A549 (cell line): Measurements from ENCODE around the gene ANO10. TPM values are rescaled to one million over a fixed set of nuclear protein-coding genes. Genes with fewer than 3 reads are reported as not detected.

ENCODE experiments used
- ATAC-seq, 2 experiments: fragments of 200-7000 bp in 1 of 2; fragments of >200 bp in 1 of 2; cut with Nextera tagmentation in 1 of 2; cut with Tn5 transposase in 1 of 2; 3 replicates each; pipeline versions ENCODE4 v1.8.0 to v1.9.1; 2018 to 2020; ENCODE audit warnings: mild to moderate bottlenecking in 1 of 2, moderate library complexity in 1 of 2
- CTCF ChIA-PET: fragments of 300-600 bp; sonication (Branson Sonifier 250); formaldehyde crosslinking; extraction: SDS; loops from one replicate; lab custom pipeline; 2021; ENCODE audit warnings: antibody characterized with exemption, inconsistent platforms; lab: Yijun Ruan, JAX
- POLR2A ChIA-PET: fragments of 350-600 bp; formaldehyde crosslinking; extraction: SDS; loops from one replicate; lab custom pipeline; 2021; ENCODE audit warnings: antibody characterized with exemption, inconsistent platforms; lab: Yijun Ruan, JAX
- DNase-seq, 2 experiments: peaks; one replicate each; pipeline versions ENCODE4 v3.0.0 to v3.0.0-alpha.2; 2011 to 2016; ENCODE audit warnings: low read depth in 1 of 2, low spot score in 1 of 2
- FAIRE-seq: peaks from 2 replicates; lab custom pipeline; 2011; peaks lifted over from hg19 to GRCh38; lab: Jason Lieb, UNC
- H3K27ac ChIP-seq, 2 experiments: fragments of >200 bp; sonication (Bioruptor Twin); formaldehyde crosslinking; 3 replicates each; pipeline ENCODE4 v1.5.1; 2016 to 2017
- H3K4me1 ChIP-seq: fragments of >200 bp; sonication (Bioruptor Twin); formaldehyde crosslinking; 3 replicates; pipeline ENCODE4 v1.6.1; 2016
- H3K4me2 ChIP-seq: fragments of >200 bp; sonication (Bioruptor Twin); formaldehyde crosslinking; 3 replicates; pipeline ENCODE4 v1.6.1; 2016
- H3K4me3 ChIP-seq: fragments of >200 bp; sonication (Bioruptor Twin); formaldehyde crosslinking; 3 replicates; pipeline ENCODE4 v1.5.1; 2016
- H3K9me3 ChIP-seq: fragments of >200 bp; sonication (Bioruptor Twin); formaldehyde crosslinking; 3 replicates; pipeline ENCODE4 v1.6.1; 2016
- BHLHE40 ChIP-seq: IDR thresholded peaks from 2 replicates; pipeline ENCODE4 v1.6.1; 2012; ENCODE audit warnings: low read depth, low read length, inconsistent platforms
- CBX8 ChIP-seq: fragments of 200-600 bp; sonication (generic); IDR thresholded peaks from 2 replicates; pipeline ENCODE4 v1.6.1; 2016
- FOSB ChIP-seq: fragments of 250-450 bp; sonication (Bioruptor Pico); IDR thresholded peaks from 2 replicates; pipeline ENCODE4 v1.5.0; 2020; ENCODE audit warnings: mild to moderate bottlenecking, moderate library complexity
- FOSL2 ChIP-seq, 2 experiments: fragments of 450-650 bp in 1 of 2; fragments of >200 bp in 1 of 2; sonication (Bioruptor Twin) in 1 of 2; formaldehyde crosslinking; IDR thresholded peaks; 2 replicates each; pipeline versions ENCODE4 v1.5.0 to v1.6.1; 2016 to 2020; ENCODE audit warnings: mild to moderate bottlenecking in 1 of 2, moderate library complexity in 1 of 2
- HDAC2 ChIP-seq: fragments of 200-600 bp; sonication (generic); IDR thresholded peaks from 2 replicates; pipeline ENCODE4 v1.6.1; 2016
- HEYL ChIP-seq: fragments of 250-450 bp; sonication (Bioruptor Pico); IDR thresholded peaks from 2 replicates; pipeline ENCODE4 v1.8.0; 2021; ENCODE audit warnings: mild to moderate bottlenecking, moderate library complexity
- HOXB13 ChIP-seq: fragments of 250-450 bp; sonication (Bioruptor Pico); IDR thresholded peaks from 2 replicates; pipeline ENCODE4 v1.5.0; 2020; ENCODE audit warnings: low read depth, mild to moderate bottlenecking, moderate library complexity
- HOXB5 ChIP-seq: fragments of 250-450 bp; sonication (Bioruptor Pico); IDR thresholded peaks from 2 replicates; pipeline ENCODE4 v1.5.0; 2020; ENCODE audit warnings: mild to moderate bottlenecking, moderate library complexity
- JUN ChIP-seq, 2 experiments: fragments of >200 bp; sonication (Bioruptor Twin); formaldehyde crosslinking; IDR thresholded peaks; 2 replicates in 1 of 2; 3 replicates in 1 of 2; pipeline ENCODE4 v1.6.1; 2016 to 2017
- JUNB ChIP-seq: fragments of >200 bp; sonication (Bioruptor Twin); formaldehyde crosslinking; IDR thresholded peaks from 2 replicates; pipeline ENCODE4 v1.6.1; 2016
- KDM1A ChIP-seq: fragments of 200-600 bp; sonication (generic); IDR thresholded peaks from 2 replicates; pipeline ENCODE4 v1.6.1; 2016; ENCODE audit warnings: low read depth, mild to moderate bottlenecking
- KDM5A ChIP-seq: fragments of 200-600 bp; sonication (generic); IDR thresholded peaks from 2 replicates; pipeline ENCODE4 v1.6.1; 2016; ENCODE audit warnings: antibody characterized with exemption, mild to moderate bottlenecking
- MAFK ChIP-seq: fragments of 450-650 bp; IDR thresholded peaks from 2 replicates; pipeline ENCODE4 v1.6.1; 2014; ENCODE audit not compliant: partially characterized antibody
- POLR2A ChIP-seq: IDR thresholded peaks from 2 replicates; pipeline ENCODE4 v1.6.1; 2012; ENCODE audit warnings: mild to moderate bottlenecking, low read length
- RAD21 ChIP-seq, 2 experiments: fragments of >200 bp in 1 of 2; sonication (Bioruptor Twin) in 1 of 2; formaldehyde crosslinking in 1 of 2; IDR thresholded peaks in 1 of 2; conservative IDR thresholded peaks in 1 of 2; 2 replicates in 1 of 2; 3 replicates in 1 of 2; pipeline ENCODE4 v1.6.1; 2012 to 2018; ENCODE audit warnings: inconsistent platforms in 1 of 2
- RCOR1 ChIP-seq: fragments of 150-350 bp; IDR thresholded peaks from 2 replicates; pipeline ENCODE4 v1.6.1; 2014; ENCODE audit warnings: antibody characterized with exemption, low read length, low read depth
- SREBF2 ChIP-seq: fragments of 450-650 bp; IDR thresholded peaks from 2 replicates; pipeline ENCODE4 v1.6.1; 2014; ENCODE audit warnings: mild to moderate bottlenecking, moderate library complexity
- TFCP2L1 ChIP-seq: fragments of 250-450 bp; sonication (Bioruptor Pico); IDR thresholded peaks from 2 replicates; pipeline ENCODE4 v1.5.0; 2021; ENCODE audit warnings: mild to moderate bottlenecking
- ZC3H11A ChIP-seq: fragments of 450-650 bp; IDR thresholded peaks from 2 replicates; pipeline ENCODE4 v1.6.1; 2014; ENCODE audit warnings: antibody characterized with exemption, mild to moderate bottlenecking
- ZSCAN20 ChIP-seq: fragments of 250-450 bp; sonication (Bioruptor Pico); IDR thresholded peaks from 2 replicates; pipeline ENCODE4 v1.8.0; 2022; ENCODE audit warnings: mild to moderate bottlenecking, moderate library complexity
- WGBS: methylation state at CpG from one replicate; pipeline ENCODE4 v1.1.6; 2017; ENCODE audit errors: missing lambda C conversion rate; 5-methylcytosine and 5-hydroxymethylcytosine counted together
- polyA plus RNA-seq, 4 experiments: library from polyadenylated mRNA; depleted of rRNA in 3 of 4; stranded (reverse); fragments of >200 nt; fragmentation: RNase III in 1 of 4; extraction: RNeasy Plus Mini Kit Qiagen cat#74134 plus additional on column Dnase treatment in 1 of 4; gene quantifications; 2 replicates in 3 of 4; 3 replicates in 1 of 4; pipeline ENCODE4 v1.2.3, GENCODE V29; 2011 to 2017
- TF ChIP-seq, protein P1 (sequence below): fragments of >200 bp; sonication (Bioruptor Twin); formaldehyde crosslinking; IDR thresholded peaks from 2 replicates; pipeline ENCODE4 v1.6.1; 2016
- TF ChIP-seq, protein P2 (sequence below): fragments of 150-350 bp; IDR thresholded peaks from 2 replicates; pipeline ENCODE4 v1.6.1; 2014; ENCODE audit warnings: low read depth, mild to moderate bottlenecking, low read length
- TF ChIP-seq, protein P3 (sequence below): fragments of 250-450 bp; sonication (Bioruptor Pico); IDR thresholded peaks from 2 replicates; pipeline ENCODE4 v1.5.0; 2021; ENCODE audit warnings: mild to moderate bottlenecking, moderate library complexity, borderline replicate concordance
- TF ChIP-seq, protein P4 (sequence below): IDR thresholded peaks from 2 replicates; pipeline ENCODE4 v1.6.1; 2012; ENCODE audit warnings: low read depth, borderline replicate concordance
- TF ChIP-seq, protein P5 (sequence below): IDR thresholded peaks from 2 replicates; pipeline ENCODE4 v1.6.1; 2012
- TF ChIP-seq, protein P6 (sequence below): fragments of >200 bp; sonication (Bioruptor Twin); formaldehyde crosslinking; IDR thresholded peaks from 3 replicates; pipeline ENCODE4 v1.5.1; 2016

Gene ANO10
- polyA plus RNA-seq, 2 of the 4 experiments (the other 2 are of a cell fraction): 20.0 to 22.8 TPM

DNA sequence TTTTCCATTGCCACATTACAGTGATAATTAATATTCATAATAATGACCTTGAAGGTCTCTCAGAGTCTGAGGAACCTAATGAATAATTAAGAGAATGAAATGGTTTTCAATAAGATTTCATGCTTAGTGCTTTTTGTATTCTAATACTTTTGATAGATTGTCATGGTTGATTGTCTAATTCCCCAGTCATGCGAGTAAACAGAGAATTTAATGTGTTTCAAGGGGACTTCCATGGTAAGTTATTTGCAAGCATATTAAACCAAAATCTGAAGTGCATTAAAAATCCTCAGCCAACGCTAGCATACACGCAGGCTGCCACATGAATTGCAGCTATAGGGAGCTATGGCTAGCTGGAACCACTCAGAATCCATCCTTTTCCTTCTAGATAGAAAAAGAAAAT lies 18.9 kb upstream of the ANO10 start:
- DNase-seq (no peak), FAIRE-seq (no peak), ATAC-seq (no peak)
- Histone ChIP-seq H3K4me1 (peaks cover 16% of the 10 kb centered on the region), H3K9me3 (no peaks in the 10 kb centered on the region), H3K4me3 (no peak overlapping the region), H3K27ac (no peak overlapping the region), H3K4me2 (no peak overlapping the region)
- POLR2A ChIA-PET: no interaction called here
- CTCF ChIA-PET: no interaction called here
- WGBS: 83% methylated on average over 3 of the region's 3 CpGs
- TF ChIP-seq, protein P1, sequence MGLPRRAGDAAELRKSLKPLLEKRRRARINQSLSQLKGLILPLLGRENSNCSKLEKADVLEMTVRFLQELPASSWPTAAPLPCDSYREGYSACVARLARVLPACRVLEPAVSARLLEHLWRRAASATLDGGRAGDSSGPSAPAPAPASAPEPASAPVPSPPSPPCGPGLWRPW: no peak

DNA sequence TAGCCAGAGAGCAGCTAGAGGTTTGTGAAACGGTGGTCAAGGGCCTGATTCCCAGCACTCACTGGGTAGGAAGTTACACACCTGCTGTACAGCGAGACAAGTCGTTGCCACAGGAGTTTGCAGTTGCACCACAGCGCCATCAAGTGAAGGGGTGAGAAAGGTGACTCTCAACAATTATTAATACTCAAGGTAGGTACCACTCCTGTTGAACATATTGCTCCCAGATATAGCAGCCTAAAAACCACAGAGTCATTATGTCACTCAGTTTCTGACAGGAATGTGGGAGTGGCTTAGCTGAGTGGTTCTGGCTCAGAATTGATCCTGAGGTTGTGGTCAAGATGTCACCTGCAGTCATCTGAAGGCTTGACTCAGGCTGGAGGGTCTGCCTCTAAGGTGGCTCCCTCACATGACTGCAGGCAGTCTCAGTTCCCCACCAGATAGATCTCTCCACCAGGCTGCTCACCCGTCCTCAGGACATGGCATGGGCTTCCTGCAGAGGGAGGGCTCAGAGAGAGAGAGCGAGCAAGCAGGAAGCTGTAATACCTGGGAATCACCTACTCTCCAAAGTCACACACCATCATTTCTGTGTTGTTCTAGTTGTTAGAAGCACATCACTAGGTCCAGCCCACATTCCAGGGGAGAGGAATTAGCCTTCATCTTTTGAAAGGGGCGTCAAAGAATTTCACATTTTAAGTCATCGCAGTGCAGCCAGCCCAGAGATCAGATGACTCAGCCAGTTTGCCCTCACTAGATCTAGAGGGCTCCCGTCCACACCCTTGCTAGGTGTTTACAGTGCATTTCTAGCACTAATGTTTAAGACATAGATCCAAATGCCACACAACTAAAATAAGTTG lies 17.0 kb upstream of the ANO10 start:
- WGBS: 34% methylated on average over 9 of the region's 9 CpGs
- peaks cover 16% of the 10 kb centered on the region for H3K4me1 ChIP-seq
- TF ChIP-seq HEYL (CRISPR knock-in tag) (no peak), FOSL2 (IDR thresholded peaks at IDR 0.05) (no peak), FOSL2 (CRISPR knock-in tag; IDR thresholded peaks at IDR 0.05) (no peak), ZC3H11A (no peak), BHLHE40 (no peak), HOXB13 (CRISPR knock-in tag) (no peak), HOXB5 (no peak), SREBF2 (no peak), RCOR1 (no peak), POLR2A (no peak), FOSB (CRISPR knock-in tag) (no peak), KDM1A (no peak), ZSCAN20 (no peak), HDAC2 (no peak), JUNB (no peak), RAD21 (conservative IDR thresholded peaks at IDR 0.05 in 1 of 2, IDR thresholded peaks at IDR 0.05 in 1 of 2) (peak; percentile 44 to 59; a peak in 4 of 5 replicates), MAFK (peak; percentile 57), TFCP2L1 (no peak), CBX8 (no peak), KDM5A (no peak), JUN (IDR thresholded peaks at IDR 0.05) (no peak)
- TF ChIP-seq, protein P2, sequence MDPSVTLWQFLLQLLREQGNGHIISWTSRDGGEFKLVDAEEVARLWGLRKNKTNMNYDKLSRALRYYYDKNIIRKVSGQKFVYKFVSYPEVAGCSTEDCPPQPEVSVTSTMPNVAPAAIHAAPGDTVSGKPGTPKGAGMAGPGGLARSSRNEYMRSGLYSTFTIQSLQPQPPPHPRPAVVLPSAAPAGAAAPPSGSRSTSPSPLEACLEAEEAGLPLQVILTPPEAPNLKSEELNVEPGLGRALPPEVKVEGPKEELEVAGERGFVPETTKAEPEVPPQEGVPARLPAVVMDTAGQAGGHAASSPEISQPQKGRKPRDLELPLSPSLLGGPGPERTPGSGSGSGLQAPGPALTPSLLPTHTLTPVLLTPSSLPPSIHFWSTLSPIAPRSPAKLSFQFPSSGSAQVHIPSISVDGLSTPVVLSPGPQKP: no peak
- TF ChIP-seq, protein P3, sequence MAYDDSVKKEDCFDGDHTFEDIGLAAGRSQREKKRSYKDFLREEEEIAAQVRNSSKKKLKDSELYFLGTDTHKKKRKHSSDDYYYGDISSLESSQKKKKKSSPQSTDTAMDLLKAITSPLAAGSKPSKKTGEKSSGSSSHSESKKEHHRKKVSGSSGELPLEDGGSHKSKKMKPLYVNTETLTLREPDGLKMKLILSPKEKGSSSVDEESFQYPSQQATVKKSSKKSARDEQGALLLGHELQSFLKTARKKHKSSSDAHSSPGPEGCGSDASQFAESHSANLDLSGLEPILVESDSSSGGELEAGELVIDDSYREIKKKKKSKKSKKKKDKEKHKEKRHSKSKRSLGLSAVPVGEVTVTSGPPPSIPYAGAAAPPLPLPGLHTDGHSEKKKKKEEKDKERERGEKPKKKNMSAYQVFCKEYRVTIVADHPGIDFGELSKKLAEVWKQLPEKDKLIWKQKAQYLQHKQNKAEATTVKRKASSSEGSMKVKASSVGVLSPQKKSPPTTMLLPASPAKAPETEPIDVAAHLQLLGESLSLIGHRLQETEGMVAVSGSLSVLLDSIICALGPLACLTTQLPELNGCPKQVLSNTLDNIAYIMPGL (CRISPR knock-in tag): no peak
- TF ChIP-seq, protein P4, sequence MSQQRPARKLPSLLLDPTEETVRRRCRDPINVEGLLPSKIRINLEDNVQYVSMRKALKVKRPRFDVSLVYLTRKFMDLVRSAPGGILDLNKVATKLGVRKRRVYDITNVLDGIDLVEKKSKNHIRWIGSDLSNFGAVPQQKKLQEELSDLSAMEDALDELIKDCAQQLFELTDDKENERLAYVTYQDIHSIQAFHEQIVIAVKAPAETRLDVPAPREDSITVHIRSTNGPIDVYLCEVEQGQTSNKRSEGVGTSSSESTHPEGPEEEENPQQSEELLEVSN: no peak
- TF ChIP-seq, protein P5, sequence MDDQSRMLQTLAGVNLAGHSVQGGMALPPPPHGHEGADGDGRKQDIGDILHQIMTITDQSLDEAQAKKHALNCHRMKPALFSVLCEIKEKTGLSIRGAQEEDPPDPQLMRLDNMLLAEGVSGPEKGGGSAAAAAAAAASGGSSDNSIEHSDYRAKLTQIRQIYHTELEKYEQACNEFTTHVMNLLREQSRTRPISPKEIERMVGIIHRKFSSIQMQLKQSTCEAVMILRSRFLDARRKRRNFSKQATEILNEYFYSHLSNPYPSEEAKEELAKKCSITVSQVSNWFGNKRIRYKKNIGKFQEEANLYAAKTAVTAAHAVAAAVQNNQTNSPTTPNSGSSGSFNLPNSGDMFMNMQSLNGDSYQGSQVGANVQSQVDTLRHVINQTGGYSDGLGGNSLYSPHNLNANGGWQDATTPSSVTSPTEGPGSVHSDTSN: no peak
- TF ChIP-seq, protein P6, sequence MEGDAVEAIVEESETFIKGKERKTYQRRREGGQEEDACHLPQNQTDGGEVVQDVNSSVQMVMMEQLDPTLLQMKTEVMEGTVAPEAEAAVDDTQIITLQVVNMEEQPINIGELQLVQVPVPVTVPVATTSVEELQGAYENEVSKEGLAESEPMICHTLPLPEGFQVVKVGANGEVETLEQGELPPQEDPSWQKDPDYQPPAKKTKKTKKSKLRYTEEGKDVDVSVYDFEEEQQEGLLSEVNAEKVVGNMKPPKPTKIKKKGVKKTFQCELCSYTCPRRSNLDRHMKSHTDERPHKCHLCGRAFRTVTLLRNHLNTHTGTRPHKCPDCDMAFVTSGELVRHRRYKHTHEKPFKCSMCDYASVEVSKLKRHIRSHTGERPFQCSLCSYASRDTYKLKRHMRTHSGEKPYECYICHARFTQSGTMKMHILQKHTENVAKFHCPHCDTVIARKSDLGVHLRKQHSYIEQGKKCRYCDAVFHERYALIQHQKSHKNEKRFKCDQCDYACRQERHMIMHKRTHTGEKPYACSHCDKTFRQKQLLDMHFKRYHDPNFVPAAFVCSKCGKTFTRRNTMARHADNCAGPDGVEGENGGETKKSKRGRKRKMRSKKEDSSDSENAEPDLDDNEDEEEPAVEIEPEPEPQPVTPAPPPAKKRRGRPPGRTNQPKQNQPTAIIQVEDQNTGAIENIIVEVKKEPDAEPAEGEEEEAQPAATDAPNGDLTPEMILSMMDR: peak; percentile 44
- H3K9me3 ChIP-seq: no peaks in the 10 kb centered on the region
- ChIA-PET POLR2A (no interaction called here), CTCF (interaction anchor here (0.7 to 0.8 kb wide), 3 partner anchors 9 to 66 kb away, joined by 3 read pairs; no protein-coding TSS in a partner anchor)
- peak overlapping the region; percentile 50 to 81; a peak in 4 of 6 replicates for H3K27ac ChIP-seq
- peak; percentile 80 to 90 for ATAC-seq
- DNase-seq: peak in 1 of 2 experiments; percentile 54
- H3K4me2 ChIP-seq: peak overlapping the region; percentile 63
- no peak overlapping the region for H3K4me3 ChIP-seq
- no peak for FAIRE-seq
